Activated CD4-positive, alpha-beta T cell treated with anti-CD3 and anti-CD28 coated beads, Interleukin-2, Interleukin-4, amounts not matched to agents 100 ng/mL and 50 ng/mL, durations not matched to agents 16 hours and 8 hours (primary cell): ENCODE data around the gene GFER.
"Not testable (repeated sequence)": the region's sequence is repeated elsewhere in the genome, so short reads cannot be mapped to it uniquely, and the experiment has no call there.

Source experiments
- DNase-seq: peaks from one replicate; pipeline ENCODE4 v3.0.0-alpha.2; 2020; ENCODE audit warnings: low spot score

The GFER gene

DNA sequence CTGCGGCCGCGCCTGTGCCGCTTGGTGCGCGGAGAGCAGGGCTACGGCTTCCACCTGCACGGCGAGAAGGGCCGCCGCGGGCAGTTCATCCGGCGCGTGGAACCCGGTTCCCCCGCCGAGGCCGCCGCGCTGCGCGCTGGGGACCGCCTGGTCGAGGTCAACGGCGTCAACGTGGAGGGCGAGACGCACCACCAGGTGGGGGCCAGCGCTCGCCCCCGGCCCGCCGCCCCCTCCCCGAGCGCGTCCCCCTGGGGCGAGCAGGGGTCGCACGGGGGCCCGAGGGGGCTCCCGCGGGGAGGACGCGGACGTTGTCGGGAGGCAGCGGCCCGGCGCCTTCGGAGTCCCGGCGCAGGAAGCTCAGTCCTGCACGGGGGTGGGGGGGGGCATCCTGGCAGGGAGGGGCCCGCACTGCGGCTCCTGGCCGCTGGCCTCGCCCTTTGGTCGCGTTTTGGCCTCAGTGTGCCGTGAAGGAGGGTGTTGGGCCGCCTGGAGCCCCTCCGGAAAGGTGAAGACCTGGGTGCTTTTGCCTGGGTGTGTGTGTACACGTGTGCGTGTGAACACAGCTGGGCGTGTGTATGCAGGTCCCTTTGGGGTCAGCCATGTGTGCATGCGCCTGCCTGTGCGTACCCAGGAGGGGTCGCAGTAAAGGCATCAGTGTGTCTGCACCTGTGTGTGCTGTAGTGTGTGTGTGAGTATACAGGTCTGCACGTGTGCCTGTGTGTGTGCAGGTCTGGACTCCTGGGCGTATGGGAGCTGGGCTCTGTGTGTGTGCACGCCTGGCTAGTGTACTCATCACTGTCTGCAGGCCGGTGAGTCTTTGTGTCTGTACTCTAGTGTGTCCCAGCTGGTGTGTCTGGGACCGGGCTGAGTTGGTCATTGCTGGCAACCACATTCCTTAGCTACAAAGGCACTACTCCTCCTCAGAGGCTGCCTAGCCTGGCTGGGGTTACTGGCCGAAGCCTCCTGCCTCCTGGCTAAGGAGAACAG lies 43.3 kb downstream of the GFER start:
- DNase-seq: no peak

DNA sequence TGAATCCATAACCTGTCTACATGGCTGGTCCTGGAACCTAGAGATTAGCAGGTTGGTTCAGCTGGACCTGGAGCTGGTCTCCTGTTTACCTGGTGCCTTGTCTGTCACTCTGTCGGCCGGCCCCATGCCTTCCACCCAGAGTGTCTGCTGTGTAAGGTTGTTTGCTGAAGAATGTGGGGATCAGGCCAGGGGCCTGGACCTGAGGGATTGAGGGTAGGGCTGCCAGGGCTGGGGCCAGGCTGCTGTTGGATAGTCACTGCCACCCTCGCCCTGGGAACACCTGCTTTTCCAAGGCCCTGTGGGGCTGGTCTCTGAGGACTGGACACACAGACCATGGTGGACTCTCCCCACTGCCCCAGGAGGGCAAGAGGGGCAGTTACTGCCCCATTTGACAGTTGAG lies 44.2 kb downstream of the GFER start:
- no peak for DNase-seq

DNA sequence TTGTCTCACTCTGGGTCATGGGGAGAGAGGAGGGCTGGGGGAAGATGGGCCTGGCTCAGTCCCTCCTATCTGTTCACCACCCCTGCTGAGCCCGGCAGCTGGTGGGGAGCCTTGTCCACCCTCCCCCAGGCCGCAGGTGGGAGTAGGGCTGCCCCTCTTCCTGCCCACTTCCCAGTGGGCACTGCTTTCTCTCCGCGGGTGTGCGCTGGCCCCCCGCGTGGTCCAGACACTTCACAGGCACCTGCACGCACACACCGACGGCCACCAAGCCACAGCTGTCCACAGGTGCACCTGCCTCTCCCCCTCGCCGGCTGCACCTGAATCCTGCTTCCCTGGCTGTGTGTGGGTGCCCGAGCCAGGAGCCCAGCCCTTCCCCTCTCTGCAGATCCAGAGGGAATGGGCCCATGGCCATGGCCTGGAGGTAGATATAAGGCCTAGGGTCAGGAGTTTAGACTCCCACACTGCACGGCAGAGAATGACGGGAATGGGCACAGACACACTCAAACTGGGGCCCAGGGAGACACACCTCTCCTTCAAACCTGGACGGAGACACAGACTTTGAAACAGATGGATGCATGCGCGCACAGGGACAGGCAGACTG lies 44.7 kb downstream of the GFER start:
- DNase-seq: no peak

DNA sequence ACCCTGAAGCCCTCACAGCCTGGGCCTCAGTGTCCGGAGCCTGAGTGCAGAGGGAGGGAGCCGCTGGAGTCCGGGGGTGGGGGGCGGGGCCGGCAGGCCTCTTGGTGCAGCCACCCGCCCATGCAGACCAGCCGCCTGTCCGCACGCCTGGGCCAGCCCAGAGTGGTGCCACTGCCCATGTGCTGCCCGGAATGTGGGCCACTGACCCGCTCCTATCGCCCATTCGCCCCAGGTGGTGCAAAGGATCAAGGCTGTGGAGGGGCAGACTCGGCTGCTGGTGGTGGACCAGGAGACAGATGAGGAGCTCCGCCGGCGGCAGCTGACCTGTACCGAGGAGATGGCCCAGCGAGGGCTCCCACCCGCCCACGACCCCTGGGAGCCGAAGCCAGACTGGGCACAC lies 45.4 kb downstream of the GFER start:
- no peak for DNase-seq

DNA sequence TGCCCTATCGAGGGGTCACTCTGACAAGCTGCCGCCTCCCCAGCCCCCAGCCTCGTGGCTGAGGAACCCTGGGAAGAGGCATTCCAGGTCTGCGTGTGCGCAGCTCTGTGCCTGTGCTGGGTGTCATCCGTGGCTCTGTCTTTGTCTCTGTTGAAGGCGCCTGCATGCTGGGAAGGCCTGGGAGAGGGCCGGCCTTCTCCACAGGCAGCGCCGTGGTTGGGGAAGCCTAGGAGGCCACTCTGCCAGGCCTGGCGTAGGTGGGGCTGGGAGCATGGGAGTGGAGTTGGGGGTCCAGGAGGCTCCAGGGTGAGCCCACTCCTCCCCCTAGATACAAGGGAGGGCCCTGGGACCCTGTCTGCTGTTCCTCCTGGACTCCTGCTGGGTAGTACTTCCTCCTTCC lies 46.0 kb downstream of the GFER start:
- no peak for DNase-seq

DNA sequence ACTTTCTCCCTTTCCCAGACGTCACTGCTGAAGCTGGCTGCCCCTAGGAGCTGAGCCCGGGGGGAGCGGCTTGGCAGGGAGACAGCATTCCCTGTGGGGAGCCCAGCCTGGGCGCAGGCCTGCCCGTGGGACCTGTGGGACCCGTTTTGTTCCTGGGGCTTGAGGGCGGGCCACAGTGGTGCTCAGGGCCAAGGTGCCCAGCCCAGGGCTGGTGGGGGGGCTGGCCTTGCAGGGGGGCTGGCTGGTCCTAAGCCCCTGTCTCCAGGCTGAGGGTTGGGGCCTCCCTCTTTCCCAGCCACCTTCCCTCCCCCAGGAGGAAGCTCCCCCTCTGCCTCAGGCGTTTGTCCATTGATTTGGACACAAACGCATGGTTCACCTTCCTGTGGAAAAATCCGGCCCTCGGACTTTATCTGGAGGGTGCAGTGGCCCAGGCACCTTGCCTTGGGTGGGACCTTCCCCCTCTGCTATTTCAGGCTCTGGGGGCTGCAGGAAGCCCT lies 47.1 kb downstream of the GFER start:
- DNase-seq: no peak

DNA sequence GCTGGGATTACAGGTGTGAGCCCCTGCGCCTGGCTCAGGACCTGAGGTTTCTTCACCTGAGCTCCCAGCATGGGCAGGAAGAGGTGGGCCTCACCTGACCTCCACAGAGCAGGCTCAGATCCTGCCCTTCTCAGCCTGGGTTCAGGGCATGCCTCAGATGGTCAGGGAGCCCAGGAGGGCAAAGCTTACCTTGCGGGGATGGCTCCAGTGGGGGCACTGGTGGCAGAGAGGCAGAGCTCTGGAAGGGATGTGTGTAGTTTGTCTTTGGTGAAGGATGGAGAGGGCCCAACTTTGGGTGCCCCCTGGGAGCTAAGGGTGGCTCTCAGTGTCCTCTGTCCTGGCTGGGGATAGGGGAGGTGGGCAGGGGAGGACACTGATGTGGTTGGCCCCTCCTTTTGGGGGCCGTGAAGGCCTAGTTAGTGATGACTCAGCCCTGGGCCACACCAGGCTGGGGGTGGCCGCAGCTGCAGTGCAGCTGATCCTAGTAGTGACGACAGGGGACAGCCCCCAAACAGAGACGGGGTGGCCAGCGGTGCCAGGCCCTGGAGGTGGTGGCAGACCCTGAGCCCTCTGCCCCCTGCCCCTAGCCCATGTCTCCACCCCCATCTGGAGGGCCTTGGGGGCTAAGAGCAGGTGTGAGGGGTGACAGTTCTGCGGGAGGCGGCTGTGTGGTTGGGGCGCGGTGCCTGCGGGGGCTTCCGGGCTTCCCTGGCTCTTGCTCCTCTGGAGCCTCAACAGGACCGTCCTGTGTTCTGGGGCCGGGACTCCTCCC lies 48.5 kb downstream of the GFER start:
- DNase-seq: no peak

DNA sequence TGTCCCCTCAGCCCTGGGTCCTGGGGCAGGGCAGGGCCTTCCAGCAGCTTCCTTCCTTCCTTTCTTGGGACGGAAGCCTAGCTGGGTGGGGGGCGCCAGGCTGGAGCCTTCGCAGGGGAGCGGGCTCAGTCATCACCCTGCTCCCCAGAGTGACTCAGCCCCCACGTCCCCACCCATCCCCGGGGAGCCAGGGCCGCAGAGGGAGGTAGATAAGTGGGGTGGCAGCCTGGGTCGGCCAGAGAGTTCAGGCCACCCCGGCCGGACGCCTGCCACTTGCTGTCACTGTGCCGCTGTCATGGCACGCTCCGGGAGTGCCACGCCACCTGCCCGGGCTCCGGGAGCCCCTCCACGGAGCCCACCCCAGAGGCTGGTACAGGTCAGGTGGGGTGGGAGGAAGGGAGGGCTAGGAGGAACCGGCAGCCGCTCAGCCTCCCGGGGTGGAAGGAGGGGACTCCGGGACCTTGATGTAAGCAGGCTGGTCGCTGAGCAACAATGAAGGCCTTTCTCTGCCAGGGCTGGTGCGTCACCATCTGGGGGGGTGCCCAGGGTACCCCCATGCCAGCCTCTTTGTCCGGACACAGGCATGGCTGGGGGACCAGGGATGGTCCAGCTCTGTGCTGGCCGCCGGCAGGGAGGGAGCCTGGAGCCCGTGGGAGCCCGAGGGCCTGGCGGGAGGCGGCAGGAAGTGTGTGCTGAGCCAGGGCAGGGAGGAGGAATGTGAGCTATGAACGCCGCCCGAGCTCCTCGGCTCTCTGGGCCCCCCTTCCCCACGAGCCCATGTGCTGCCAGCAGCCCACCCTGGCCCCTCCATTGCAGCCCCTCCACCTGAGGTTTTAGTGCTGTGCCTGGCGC lies 49.3 kb downstream of the GFER start:
- no peak for DNase-seq

DNA sequence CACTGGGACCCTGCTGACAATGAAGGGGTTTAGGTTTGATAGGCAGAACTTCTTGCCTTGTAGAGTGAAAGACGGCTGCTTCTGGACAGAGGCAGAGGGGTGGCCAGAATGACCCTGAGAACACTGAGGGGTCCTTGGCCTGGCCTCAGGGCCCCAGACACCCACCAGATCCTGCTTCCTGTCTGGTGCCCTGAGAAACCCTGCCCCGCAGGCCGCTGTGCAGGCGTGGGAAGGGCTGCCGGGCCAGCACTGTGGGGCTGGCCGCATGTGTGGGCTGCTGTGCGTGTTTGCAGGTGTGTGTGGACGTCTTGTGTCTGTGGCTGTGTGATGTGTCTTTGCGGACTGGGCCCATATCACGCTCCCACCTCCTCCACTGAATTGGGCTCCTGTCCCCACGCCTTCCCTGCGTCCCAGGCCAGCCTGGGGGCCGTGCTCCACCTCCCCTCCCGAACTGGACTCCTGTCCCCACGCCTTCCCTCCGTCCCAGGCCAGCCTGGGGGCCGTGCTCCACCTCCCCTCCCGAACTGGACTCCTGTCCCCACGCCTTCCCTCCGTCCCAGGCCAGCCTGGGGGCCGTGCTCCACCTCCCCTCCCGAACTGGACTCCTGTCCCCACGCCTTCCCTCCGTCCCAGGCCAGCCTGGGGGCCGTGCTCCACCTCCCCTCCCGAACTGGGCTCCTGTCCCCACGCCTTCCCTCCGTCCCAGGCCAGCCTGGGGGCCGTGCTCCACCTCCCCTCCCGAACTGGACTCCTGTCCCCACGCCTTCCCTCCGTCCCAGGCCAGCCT lies 50.1 kb downstream of the GFER start:
- DNase-seq: not testable (repeated sequence)

DNA sequence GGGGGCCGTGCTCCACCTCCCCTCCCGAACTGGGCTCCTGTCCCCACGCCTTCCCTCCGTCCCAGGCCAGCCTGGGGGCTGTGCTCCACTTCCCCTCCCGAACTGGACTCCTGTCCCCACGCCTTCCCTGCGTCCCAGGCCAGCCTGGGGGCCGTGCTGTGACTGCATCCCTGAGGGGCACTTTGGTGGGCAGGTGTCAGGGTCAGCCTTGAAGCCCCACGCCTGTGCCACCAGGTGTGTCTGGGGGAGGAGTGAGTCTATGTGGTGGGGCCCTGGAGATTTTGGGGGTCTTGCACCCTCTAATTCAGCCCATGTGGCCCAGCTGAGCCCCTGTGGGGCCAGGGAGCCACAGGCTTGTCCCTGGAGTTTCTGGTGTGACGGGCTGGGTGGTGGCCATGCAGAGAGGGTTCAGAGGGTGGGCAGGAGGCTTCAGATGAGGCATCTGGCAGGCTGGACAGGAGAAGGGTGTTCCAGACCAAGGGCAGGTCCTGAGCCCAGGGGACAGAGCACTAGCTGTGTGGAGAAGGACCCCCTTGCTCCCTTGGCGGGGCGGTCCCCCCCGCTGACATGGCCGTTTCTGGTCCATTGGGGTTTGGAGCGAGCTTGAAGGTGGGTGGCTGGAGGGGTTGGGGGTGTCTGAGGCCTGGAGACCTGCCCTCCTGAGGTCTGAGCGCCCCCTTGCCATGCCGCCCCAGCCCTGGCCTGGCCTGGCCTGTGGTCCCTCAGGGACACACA lies 50.9 kb downstream of the GFER start:
- no peak for DNase-seq

DNA sequence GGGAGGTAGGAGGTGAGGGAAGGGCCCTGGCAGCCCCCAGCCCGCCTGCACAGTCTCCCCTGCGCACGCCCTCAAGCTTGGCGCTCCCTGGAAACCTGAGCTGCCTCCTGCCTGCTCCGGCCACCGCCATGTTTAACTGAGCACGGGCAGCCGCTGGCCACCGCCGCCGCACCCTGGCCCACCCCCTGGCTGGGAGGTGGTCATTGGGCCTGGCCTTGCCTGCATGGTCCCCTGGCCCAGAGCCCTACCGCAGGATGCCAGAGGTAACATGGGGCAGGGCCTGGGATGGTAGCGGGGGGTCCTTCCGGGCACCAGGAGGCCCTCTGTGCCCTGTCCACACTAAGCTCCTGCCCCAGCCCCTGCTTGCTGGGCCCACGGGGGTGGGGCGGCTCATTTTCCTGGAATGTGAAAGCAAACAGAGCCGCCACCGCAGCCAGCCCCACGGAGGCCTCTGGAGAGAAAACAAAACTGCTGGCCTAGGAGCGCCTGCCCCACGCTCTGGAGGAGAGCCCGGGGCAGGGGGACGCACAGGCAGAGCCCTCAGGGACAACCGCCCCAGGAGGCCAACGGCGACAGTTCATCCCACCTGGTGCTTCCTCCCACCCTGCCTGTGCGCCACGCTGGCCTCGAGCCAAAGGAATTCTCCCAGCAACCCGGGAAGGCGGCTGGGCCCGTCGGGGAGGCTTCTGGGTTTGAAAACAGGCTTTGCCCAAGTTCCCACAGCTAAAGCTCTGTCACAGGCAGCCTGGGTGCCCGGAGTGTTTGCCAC lies 51.6 kb downstream of the GFER start:
- DNase-seq: no peak

DNA sequence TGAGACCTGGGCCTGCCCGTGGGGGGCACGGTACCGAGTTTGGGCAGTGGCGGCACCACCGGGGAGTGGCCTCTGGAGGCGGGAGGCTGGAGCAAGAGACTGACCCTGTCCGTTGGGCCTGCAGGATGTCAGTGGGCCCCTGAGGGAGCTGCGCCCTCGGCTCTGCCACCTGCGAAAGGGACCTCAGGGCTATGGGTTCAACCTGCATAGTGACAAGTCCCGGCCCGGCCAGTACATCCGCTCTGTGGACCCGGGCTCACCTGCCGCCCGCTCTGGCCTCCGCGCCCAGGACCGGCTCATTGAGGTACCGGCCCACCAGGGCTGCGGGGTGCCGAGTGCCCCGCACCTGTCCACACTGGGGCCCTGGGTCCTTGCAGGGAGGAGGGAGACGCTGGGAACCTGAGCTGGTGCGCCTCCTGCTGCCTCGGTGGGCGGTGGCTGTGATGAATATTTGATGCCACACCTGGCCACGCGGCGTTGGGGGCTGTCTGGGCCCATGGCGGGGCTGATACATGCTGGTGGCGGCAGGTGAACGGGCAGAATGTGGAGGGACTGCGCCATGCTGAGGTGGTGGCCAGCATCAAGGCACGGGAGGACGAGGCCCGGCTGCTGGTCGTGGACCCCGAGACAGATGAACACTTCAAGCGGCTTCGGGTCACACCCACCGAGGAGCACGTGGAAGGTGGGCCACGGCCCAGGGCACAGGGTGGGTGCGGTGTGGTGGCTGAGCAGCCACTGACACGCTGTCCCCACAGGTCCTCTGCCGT lies 52.4 kb downstream of the GFER start:
- no peak for DNase-seq

DNA sequence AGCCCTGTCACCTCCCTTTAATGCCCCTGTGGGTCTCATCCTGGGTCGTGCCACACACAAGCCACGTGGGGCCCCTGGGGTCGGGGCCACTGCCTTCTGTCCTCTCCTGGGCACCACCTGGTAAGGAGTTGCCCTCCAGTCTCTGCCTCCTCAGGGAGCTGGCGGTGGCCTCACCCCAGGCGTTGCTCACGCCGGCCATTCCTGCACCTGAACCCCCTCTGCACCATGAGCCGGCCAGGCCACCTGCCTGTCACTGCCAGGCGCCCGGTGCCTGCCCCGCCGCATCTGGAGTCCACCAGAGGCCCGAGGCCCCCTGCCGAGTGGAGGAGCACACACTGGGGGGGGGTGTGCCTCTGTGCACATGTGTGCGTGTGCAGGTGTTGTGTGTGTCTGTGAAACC lies 53.1 kb downstream of the GFER start:
- DNase-seq: no peak
